ENCODE results near the gene C16orf86.
"Not testable (repeated sequence)": the region's sequence is repeated elsewhere in the genome, so short reads cannot be mapped to it uniquely, and the experiment has no call there.

Gene C16orf86

DNA sequence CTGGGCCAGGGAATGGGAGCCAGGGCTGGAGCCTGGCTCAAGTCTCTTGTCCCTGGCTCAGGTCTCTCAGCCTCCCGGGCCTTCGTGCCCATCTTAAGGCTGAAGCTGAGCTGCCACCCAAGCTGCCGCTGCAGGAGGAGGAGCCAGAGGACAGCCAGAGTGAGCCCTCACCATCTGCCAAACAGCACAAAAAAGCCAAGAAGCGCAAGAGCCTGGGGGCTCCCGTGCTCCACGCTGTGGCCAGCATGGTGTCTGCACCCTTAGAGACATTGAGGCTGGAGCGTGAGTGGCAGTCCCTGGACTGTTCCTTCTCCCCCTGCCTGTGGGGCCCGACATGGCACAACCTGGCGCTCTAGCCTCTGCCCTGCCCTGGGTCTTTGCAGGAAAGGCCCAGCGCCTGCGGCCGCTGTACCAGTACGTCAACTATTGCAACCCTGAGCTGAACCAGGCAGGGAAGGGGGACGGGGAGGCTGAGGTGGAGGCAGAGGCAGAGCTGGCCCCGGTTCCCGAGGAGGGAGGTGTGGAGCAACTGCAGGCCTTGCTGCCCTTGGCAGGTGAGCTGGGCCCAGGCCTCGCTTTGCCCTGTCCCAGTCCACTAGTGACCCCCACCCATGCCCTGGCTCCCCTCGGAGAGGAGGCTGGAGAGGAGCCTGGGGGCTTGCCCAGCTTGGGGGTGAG lies 1.3 kb downstream of the C16orf86 start:
- DNase-seq = peak; percentile 84

DNA sequence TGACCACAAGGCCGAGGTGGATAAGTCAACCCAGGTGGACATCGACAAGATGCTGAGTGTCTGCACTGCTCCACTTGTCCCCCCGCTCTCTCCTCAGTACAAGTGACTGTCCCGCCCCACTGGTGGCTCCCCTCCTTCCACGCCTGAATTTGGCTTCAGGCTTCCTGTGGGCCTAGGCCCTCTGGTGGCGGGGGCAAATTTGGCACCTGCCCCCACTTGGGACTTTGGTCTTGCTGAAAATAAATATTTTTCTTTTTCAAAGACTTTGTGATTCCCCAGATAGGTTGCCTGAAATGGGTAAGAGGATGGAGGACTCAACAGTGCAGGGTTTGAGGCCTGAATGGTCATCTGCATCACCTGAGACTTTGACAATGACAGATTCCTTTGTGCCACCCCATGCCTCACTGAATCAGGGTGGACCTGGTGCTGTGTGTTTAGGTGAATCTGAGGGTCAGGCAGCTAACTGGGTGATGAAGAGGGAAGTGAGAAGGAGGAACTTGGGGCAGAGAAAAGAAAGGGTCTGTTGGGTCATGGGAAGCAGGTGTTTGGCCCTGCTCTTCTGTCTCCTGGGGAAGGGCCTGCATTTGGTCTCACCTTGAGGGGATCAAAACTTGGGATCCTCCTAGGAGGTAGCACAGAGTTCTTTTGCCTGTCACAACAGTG lies 2.0 kb downstream of the C16orf86 start:
- no peak for DNase-seq

DNA sequence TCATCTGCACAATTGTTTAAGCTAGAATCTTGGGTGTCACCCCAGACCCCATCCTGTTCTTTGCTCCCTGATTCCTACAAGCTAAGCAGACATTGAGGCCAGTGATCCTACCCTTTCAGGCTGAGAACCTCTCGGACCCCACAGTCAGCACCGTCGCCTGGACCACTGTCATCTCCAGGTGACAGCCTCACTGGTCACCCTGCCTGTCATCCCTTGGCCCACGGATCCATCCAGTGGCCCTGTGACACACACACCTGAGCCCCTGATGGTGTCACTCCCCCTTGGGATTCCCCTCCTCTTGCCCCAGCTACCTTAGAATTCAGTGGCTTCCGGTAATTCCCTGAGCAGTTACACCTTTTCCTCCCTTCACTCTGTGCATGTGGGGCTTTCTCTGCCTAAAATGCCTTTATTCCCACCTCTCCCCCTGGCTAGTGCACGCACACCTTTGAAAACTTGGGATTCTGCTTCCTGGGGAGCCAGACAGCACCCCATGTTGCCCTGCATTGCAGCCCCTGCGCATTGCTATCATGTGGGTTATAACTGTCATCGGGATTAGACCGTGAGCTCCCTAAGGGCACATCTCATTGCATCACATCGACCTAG lies 3.0 kb downstream of the C16orf86 start:
- no peak for DNase-seq

DNA sequence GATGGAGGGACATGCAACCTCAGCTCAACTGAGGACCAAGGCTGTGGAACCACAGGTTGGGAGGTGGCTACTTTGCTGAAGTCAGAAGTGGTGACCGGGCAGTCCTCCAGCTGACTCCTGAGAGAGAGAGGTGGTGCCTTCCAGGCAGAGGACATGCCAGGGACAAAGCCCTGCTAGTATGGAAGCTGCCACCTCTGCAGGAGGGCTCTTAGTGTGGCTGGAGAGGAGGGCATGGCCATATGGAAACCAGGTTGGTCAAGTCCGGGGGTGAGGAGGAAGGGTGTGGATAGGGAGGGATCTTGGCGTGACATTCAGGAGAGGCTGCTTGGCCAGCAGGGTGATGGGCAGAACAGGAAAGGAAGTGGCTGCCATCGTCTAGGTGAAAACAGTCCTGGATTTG lies 5.7 kb downstream of the C16orf86 start:
- no peak for DNase-seq

DNA sequence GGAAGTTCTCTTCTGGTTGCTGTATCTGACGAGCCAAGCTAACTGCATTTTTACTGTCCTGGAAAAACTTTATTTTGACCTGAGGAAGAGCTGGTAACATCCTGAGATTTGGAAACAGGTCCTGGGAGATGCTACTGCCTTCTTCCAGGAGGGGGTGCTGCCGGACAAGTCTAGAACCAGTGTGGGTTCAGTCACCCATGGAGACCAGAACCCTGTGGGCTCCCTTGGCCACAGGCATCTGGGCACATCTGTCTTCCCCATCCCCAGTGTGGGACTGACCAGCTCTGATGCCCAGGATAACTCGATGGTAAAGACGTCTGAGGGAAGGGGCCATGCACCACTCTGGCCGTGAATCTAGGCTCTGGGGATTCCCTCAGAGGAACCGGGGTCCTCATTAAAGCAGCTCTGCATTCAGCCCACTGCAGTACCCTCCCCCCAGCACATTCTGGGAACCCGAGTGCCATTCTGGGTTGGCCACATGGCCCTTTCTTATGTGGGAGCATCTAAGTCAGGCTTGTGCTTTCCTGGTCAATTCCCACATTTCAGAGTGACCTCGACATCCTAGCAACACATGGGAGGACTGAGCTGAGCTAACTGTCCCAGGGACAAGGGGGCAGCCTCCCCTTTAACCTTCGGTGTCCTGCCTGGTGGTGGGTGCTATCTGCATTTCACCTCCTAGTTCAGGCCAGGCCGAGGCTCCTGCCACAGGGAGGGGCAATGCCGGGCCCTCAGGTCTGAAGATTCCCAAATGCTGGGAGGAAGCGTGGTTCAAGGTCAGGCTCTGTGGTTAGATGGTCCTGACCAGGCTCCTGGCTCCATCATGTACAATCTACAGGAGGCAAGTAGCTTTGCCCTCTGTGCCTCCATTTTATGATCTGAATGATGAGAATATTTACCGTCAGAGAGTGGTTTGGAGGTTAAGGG lies 6.4 kb downstream of the C16orf86 start:
- peak; percentile 56 for DNase-seq

DNA sequence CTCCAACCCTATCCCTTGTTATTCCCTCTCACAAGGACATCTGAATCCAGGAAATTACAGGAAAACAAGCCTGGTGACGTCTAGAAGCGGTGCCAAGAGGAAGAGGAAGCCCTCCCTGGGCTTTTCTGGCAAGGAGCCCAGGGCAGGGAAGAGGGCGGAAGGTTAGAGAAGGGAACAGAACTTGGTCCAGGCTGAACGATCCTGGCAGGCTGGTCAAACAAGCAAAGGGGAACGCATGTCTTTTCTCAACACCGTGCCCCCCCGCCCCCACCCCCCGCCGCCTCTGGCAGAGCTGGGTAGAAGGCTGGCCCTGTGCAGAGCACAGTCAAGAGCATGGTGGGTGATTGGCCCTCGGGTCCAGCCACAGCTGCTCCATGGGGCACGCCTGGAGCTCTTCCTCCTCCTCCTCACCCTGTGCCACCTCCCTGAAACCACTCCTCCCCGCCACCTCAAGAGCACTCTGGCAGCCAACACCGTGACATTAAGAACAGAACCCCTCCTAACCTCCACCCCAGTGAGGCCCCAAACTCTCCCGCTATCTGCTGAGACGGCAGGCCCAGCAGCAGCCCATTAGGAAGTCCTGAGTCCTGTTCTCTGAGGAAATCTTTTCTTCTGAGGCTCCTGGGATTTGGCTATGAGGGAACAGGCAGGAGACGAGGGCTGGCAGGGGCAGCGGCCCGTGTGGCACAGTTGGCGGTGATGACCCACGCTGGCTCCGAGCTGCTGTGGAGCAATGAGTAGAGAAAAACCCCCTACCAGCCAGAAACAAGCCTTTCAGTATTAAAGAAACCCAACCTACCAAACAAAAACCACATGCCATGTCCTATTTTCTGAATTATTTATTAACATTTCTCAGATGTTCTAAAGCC lies 7.3 kb downstream of the C16orf86 start:
- DNase-seq = no peak

DNA sequence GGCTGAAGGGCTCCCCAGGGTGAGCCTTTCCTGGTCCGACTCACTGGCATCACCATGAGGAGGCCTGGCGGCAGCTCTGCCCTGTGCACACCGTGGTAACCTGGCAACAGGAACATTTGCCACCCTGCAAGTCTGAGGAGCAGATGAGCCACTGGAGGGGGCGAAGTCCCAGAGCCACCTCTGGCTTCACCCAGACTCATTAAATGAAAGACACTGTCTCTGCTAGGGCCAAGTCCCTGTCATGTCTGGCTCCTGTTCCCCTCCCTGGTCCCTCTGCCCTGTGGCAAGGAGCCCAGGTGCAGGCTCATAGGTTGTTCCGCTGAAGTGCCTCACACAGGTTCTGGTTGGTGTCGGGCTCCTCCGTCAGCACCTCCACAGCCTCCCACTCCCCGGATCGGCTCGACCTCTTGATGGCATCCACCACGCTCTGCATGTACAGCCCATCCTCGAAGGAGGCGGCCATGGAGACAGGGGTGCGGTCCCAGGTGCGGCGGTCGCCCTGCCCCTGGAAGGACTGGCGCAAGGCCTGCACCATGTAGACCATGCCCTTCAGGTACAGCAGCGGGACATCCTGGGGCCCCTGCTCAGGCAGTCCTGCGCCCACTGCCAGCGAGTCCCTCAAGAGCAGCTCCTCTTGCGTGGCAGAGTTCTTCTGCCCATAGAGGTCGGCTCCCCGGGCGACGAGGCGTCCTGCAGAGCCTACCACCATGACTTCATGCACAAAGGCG lies 8.4 kb downstream of the C16orf86 start:
- no peak for DNase-seq

DNA sequence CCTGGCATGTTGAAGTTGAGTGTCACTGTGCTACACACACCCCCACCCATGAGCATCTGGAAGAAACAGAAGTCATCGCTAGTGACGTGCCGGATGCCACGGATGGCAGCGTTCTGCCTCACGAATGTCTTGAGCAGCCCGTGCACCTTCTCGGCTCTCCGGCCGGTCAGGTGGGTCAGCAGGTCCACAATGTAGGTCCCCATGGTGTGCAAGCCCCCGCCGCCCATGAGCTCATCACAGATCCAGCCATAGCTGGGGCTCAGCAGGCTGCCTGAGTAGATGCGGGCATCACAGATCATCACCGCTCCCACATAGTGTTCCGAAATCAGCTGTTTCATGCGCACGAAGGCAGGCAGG lies 8.9 kb downstream of the C16orf86 start:
- DNase-seq = no peak

DNA sequence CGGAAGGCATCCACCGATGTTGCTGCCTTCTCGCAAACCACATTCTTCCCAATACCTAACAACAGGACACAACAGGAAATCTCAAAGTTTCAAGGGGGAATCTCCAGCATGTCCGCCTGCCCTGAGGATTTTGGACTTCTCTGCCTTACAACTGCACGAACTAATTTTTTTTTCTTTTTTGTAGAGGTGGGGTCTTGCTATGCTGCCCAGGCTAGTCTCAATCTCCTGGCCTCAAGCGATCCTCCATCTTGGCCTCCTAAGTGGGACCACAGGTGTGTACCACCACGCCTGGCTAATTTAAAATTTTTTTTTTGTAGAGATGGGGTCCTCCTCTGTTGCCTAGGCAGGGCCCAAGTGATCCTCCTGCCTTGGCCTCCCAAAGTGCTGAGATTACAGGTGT lies 9.4 kb downstream of the C16orf86 start:
- DNase-seq = no peak

DNA sequence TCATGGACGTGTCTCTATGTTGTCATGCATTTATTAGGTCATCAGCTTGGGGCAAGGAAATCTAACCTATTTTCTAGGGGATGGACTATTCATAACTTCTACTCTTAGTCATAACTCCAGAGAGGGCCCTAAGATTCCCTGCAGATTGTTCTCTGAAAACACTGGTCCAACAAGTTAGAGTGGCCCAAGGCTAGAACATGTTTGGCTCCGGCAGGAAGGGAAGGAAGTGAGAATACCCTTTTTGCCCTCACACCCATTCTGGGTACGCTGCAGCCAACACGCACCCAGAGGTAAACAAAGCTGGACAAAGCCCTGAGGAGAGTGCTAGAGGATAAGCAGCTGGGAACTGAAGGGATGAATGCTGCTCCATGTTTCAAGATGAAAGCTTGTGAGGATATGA lies 9.9 kb downstream of the C16orf86 start:
- DNase-seq = no peak

DNA sequence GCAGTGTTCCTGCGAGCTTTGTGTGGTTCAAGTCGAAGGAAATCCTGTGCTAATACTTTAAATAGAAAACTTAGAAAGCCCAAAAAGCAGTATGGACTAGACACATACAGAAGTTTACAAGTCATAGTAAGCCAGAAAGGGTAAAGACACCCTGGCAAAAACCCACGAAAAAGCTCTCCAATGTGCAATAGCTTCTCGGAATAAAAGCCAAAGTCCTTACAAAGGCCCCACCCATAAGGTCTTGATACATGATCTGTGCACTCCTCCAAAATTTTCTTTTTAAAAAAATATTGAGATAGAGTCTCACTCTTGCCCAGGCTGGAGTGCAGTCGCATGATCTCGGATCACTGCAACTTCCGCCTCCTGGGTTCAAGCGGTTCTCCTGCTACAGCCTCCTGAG lies 10.3 kb downstream of the C16orf86 start:
- no peak for DNase-seq

DNA sequence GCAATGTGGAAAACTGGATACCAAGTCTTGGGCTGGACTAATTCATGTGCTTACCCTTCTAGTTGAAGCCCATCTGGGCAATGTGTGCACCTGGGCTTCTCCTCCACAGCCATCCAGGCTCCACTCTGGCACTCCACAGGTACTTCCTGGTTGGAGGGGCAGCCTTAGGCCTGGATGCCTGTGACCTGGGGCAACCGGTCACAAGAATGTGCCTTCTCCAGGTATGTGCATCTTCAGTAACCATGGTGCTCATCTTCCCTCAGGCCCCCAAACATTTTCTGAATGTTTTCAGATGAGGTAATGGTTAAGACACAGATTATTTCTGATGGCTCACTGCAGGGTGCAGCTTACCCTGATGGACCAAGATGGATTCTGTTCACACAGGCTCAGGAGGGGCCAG lies 11.1 kb downstream of the C16orf86 start:
- no peak for DNase-seq

DNA sequence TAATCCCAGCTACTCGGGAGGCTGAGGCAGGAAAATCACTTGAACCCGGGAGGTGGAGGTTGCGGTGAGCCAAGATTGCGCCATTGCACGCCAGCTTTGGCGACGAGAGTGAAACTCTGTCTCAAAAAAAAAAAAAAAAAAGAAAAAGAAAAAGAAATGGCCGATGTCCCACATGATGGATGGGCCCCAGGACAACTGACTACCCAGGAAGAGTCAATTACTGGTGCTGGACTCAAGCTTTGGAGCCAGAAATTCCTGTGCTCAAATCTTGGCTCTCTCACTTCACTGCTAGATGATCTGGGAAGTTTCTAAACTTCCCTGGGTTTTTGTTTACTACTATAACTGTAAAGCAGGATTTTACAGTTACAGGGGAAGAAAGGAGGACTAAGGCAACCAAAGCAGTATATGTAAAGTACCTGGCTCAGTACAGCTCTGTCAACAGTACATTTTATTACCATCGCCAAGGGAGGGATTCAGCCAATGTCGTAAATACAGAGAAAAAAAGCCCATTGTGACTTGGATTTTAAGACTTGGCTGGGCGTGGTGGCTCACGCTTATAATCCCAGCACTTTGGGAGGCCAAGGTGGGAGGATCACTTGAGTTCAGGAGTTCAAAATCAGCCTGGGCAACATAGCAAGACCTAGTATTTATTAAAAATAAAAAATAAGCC lies 11.9 kb downstream of the C16orf86 start:
- DNase-seq = no peak

DNA sequence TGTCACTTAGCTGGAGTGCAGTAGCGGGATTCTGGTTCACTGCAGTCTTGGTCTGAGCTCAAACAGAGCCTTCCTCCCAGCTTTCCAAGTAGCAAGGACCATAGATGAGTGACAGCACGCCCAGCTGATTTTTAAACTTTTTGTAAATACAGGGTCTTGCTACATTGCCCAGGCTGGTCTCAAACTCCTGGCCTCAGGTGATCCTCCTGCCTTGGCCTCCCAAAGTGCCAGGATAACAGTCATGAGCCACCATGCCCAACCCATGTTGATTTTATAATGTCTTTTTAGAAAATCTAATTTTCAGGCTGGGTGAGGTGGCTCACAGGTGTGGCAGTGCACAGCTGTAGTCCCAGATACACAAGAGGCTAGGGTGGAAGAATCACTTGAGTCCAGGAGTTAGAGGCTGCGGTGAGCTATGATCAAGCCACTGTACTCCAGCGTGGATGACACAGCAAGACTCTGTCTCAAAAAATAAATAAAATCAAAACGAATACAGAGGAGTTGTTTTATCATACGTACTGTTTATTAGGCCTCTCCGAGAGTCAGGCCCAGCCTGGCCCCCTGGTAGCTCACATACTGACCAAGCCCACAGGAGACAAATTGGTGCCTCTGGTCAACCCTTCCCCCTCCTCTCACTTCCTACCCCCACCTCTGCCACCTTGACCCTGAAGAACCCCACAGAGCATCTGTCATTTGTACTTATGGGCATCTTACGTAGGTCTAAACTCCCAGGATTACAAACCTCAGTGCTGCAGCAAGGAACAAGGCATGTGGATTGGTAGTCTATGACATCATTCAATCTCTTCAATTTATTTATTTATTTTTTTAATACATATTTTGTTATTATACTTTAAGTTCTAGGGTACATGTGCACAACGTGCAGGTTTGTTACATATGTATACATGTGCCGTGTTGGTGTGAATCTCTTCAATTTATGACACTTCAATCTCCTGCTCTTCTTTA lies 13.6 kb downstream of the C16orf86 start:
- DNase-seq = no peak

DNA sequence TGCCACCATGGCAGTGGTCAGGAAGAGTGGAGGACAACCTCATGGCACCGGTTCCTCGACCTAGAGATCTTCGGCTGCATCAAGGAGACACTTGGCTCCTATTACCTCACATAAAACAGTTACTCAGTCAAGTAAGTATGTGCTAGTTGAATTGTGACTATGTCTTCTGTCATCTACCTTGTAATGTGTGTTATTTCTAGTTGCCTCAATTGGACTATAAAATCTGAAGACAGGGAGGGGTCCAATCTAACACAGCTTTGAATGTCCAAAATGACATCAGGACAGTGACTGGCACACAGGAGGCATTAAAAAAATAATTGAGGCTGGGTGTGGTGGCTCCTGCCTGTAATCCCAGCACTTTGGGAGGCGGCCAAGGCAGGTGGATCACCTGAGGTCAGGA lies 17.2 kb downstream of the C16orf86 start:
- DNase-seq = no peak

DNA sequence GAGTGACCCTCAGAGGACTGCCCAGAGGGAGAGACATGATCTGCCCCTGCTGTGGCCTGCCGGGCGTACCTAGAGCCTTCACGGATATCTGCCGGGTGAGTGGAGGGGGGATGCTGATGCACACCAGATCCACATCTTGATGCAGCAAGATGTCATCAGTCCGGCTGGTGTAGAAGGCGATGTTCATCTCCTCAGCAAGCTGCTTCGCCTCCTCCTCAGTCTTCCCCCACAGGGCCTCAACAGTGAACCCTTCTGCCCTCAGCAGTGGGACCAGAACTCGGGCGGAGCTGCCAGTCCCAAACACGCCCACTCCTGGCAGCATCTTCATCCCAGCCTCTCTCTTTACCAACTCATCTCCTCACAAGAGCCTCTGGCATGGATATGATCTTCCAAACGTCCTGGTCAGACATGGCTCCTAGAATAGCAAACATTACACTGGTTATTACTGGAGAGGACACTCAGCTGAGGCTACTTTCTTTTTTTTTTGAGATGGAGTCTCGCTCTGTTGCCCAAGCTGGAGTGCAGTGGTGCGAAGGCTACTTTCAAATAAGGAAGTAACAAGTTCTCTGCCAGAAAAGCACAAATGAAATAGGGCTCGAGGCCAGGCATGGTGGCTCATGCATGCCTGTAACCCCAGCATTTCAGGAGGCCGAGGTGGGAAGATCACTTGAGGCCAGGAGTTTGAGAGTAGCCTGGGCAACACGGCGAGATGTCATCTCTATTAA lies 18.9 kb downstream of the C16orf86 start:
- no peak for DNase-seq

DNA sequence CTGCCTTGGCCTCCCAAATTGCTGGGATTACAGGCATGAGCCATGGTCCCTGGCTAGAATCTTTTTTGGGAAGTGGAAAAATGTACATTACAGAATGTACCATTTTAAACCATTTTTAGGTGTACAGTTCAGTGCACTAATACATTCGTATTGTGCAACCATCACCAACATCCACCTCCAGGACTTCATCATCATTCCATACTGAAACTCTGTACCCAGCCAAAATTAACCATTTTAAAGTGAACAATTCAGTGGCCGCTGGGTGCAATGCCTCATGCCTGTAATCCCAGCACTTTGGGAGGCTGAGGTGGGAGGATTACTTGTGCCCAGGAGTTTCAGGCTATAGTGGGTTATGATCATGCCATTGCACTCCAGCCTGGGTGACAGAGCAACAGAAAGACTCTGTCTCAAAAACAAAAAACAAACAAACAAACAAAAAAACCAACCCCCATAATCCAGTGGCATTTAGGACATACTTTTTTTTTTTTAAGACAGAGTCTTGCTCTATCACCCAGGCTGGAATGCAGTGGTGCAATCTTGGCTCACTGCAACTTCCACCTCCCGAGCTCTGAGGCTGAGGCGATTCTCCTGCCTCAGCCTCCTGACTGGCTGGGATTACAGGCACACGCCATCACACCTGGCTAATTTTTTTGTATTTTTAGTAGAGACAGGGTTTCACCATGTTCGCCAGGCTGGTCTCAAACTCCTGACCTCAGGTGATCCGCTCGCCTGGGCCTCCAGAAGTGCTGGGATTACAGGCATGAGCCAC lies 27.1 kb downstream of the C16orf86 start:
- not testable (repeated sequence) for DNase-seq

DNA sequence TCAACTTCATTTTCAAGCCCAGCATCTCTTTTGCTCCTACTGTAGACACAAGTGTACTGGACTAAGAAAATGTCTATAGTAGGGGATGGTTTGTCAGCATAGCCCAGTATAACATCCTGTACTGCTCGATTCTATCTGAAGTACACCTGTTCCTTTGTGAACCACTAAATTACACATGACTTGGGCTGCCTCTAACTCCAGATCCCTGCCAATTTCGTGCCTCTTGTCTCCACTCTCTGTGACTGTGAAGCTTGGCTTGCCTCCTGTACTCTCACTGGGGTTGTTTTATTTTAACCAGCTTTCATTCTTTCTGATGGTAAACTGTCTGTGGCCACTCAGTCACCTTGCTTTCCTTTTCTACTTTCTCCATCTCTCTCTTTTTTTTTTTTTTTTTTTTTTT lies 28.0 kb downstream of the C16orf86 start:
- DNase-seq = no peak
